Loucy (cell line): ENCODE data around the gene NAA38.

Experiments used
- EZH2phosphoT487 ChIP-seq: fragments of 200-600 bp; IDR thresholded peaks from 2 replicates; pipeline ENCODE4 v1.6.1; 2018; ENCODE audit warnings: antibody characterized with exemption, mild to moderate bottlenecking, moderate library complexity, borderline replicate concordance
- TF ChIP-seq, protein P1 (sequence below): fragments of 200-600 bp; sonication (generic); conservative IDR thresholded peaks from 2 replicates; pipeline ENCODE4 v1.5.1; 2014; ENCODE audit warnings: mild to moderate bottlenecking, antibody characterized with exemption, low read length

DNA sequence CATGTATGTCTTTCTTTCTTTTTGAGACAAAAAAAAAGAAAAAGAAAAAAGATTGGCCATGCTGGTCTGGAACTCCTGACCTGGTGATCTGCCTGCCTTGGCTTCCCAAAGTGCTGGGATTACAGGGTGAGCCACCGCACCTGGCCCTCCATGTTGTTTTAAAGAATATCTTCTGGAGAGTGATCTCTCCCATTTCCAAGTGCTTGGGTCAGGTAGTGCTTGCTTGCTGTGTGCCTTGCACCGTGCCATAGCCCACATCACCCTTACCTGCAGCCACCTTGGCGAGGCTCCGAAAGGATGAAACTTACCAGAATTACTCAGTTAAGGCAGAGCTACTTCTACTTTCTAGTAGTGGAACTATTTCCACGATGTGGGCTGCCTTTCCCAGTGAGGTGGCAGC lies 42.4 kb downstream of the NAA38 start:
- TF ChIP-seq, protein P1, sequence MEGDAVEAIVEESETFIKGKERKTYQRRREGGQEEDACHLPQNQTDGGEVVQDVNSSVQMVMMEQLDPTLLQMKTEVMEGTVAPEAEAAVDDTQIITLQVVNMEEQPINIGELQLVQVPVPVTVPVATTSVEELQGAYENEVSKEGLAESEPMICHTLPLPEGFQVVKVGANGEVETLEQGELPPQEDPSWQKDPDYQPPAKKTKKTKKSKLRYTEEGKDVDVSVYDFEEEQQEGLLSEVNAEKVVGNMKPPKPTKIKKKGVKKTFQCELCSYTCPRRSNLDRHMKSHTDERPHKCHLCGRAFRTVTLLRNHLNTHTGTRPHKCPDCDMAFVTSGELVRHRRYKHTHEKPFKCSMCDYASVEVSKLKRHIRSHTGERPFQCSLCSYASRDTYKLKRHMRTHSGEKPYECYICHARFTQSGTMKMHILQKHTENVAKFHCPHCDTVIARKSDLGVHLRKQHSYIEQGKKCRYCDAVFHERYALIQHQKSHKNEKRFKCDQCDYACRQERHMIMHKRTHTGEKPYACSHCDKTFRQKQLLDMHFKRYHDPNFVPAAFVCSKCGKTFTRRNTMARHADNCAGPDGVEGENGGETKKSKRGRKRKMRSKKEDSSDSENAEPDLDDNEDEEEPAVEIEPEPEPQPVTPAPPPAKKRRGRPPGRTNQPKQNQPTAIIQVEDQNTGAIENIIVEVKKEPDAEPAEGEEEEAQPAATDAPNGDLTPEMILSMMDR, result no peak
- TF ChIP-seq EZH2phosphoT487, result no peak
